AG10803 (cell line): ENCODE data around the gene SLC7A8.

Experiments used
- DNase-seq: peaks from one replicate; pipeline ENCODE4 v3.0.0; 2010; ENCODE audit warnings: low read depth
- H3K4me3 ChIP-seq: 2 replicates; pipeline ENCODE4 v1.5.1; 2011; ENCODE audit warnings: mild to moderate bottlenecking, low read length, control low read depth
- TF ChIP-seq, protein P1 (sequence below): conservative IDR thresholded peaks from 2 replicates; pipeline ENCODE4 v1.5.1; 2011; ENCODE audit warnings: mild to moderate bottlenecking, low read length, control low read depth, inconsistent platforms

SLC7A8 gene

DNA sequence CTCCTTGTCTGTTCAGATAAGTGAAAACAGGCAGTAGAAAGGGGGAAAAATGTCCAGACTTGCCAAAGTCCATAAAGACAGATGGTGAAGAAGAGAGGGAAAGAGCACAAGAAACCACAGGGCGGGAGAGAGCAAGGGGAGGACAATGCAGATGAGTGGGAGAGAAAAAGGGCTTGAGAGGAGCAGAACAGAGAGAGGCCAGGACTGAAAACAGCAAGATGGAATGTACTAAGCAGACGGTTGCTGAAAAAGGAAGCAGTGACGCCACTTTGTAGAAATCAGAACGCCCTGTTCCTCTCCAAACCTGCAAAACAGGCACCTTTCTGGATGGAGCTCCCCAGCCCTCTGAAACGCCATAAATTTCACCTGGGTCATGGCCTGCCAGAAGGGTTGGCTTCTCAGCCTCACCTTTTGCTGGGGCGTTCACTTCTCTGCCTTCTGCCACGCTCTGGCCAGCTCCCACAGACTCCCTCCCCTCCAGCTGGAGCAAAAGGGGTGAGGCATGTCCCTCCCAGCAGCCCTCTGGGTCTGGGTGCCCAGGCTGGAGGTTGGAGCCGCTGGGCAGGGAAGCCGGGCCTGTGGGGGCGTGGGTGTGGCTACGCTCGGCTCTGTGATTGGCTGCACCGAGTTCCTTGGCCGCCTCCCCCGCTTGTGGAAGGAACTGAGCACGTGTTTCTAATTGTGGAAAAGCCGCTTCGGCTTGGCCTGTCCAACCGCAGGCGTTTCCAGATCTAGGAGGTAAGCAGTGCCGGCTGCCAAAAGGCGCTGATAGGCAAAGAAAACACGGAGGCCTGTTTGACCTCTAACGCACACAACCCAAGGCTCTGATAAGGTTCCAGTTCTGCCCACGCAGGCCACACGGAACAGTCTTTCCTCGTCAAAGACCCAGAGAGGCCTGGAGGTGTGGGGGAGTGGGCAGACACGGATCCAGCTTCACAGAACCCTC, 29.3 kb downstream of the SLC7A8 start:
- TF ChIP-seq, protein P1, sequence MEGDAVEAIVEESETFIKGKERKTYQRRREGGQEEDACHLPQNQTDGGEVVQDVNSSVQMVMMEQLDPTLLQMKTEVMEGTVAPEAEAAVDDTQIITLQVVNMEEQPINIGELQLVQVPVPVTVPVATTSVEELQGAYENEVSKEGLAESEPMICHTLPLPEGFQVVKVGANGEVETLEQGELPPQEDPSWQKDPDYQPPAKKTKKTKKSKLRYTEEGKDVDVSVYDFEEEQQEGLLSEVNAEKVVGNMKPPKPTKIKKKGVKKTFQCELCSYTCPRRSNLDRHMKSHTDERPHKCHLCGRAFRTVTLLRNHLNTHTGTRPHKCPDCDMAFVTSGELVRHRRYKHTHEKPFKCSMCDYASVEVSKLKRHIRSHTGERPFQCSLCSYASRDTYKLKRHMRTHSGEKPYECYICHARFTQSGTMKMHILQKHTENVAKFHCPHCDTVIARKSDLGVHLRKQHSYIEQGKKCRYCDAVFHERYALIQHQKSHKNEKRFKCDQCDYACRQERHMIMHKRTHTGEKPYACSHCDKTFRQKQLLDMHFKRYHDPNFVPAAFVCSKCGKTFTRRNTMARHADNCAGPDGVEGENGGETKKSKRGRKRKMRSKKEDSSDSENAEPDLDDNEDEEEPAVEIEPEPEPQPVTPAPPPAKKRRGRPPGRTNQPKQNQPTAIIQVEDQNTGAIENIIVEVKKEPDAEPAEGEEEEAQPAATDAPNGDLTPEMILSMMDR = no peak
- H3K4me3 ChIP-seq = peak overlapping the region; percentile 65
- peak; percentile 92 for DNase-seq

DNA sequence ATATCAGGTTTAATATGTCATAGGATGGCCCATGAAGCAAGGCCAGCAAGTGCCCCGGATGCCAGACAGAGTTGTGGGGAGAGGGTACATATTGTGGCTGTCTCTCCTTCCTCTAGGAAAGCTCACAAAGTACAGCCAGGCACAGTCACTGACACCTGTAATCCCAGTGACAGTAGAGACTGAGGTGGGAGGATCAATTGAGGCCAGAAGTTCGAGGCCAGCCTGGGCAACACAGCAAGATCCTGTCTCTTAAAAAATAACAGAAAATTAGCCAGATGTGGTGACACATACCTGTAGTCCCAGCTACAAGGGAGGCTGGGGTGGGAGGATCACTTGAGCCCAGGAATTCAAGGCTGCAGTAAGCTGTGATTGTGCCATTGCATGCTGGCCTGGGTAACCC, 32.1 kb downstream of the SLC7A8 start:
- TF ChIP-seq, protein P1 = no peak
- no peak for DNase-seq
- H3K4me3 ChIP-seq = no peak overlapping the region

DNA sequence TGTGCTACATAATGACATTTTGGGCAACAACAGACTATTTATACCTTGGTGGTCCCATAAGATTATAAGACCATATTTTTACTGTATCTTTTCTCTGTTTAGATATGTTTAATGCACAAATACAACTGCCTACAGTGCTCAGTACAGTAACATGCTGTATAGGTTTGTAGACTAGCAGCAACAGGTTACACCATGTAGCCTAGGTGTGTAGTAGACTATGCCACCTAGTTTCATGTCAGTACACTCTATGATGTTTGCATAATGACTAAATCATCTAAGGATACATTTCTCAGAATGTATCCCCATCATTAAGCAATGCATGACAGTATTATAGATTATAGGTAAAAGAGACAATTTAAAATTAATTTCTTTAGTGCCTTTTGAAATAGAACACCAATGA, 33.7 kb downstream of the SLC7A8 start:
- DNase-seq = no peak
- TF ChIP-seq, protein P1 = no peak
- H3K4me3 ChIP-seq = no peak overlapping the region

DNA sequence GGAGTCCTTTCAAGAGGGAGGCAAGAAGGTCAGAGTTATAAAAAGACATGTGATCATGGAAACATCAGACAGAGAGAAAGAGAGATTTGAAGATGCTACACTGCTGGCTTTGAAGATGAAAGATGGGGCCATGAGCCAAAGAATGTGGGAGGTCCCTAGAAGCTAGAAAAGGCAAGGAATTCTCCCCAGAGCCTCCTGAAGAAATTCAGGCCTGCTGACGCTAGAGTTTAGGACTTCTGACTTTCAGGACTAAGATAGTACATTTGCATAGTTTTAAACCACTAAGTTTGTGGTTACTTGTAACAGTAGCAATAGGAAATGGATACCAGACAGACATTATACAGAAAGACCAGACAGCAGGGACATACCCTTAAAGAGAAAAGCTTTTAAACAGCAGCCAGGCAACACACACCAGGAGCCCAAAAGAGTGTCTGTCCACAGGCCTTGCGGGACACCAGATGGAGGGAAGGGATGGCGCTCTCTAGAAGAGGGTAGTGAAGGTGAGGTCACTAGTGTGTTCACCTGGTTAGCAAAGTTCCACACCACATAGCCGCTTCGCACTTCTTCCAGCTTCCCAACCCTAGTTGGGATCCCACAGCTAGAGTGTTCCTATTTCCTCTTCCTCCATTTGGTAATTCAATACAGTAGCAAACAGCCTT, 34.7 kb downstream of the SLC7A8 start:
- peak; percentile 52 for DNase-seq
- TF ChIP-seq, protein P1 = no peak
- H3K4me3 ChIP-seq = no peak overlapping the region

DNA sequence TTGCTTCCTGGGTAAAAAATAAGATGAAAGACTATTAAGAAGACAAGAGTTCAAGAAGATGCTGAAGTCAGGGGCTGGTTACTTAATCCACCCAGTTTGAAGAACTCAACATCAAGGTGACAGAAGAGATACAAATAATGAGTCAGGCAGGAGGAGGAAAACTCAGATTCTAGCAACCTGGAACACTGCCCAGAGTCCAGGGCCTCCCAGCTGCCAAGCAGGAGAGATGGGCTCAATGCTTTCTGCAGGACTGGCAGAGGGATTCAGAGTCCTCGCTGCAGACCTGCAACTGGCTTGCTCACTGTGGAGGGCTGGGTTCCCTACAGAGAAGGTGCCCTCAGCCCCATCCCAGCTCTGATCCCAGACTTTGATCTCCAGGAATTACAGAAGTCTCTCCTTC, 35.8 kb downstream of the SLC7A8 start:
- TF ChIP-seq, protein P1 = no peak
- DNase-seq = peak; percentile 41
- no peak overlapping the region for H3K4me3 ChIP-seq

DNA sequence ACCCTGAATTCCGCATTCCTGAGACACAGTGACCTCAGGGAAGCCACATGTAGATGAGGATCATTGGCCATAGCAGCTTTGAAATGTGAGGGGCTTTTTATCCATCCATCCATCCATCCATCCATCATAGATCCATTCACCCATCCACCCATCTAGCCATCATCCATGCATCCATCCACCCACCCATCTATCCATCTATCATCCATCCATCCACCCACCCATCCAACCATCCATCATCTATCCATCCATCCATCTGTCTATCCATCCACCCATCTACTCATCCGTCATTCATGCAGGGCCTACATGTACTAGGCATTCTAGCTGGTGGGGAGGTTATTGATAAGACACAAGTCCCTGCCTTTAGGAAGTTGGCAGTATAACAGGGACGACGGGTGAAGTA, 36.5 kb downstream of the SLC7A8 start:
- H3K4me3 ChIP-seq = no peak overlapping the region
- DNase-seq = no peak
- TF ChIP-seq, protein P1 = no peak

DNA sequence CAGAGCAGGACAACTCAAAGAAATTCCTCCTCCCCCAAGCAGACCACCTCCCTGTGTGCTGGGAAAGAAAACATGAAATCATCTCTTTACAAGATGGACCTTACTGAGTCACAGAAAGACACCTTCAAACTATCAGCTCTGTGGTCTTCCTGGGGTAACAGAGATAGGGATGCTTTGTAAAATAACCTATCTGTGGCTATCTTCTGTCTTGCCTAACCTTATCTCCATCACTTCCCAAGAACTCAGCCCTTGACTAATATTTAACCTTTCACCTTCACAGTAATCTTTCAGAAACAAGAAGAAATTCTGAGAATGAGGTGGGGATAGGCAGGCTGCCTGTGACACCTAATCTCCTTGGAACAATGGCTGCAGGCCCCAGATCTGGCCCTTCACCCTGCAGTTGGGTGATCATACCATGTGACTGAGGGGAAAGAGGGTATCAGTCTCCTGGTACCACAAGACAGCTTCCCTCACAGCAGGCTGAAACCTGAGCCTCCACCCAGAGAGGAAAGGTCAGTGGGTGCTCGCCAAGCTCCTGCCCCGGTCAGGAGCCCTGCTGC, 37.0 kb downstream of the SLC7A8 start:
- TF ChIP-seq, protein P1 = no peak
- DNase-seq = no peak
- no peak overlapping the region for H3K4me3 ChIP-seq
